GM12892 (cell line): Measurements from ENCODE around the gene ADAT3.

Experiments used
- POLR2A ChIP-seq: IDR thresholded peaks from 2 replicates; pipeline ENCODE4 v1.6.1; 2011; ENCODE audit warnings: low read depth, low read length, control low read depth
- TAF1 ChIP-seq: IDR thresholded peaks from 2 replicates; pipeline ENCODE4 v1.6.1; 2011; ENCODE audit warnings: low read depth, mild to moderate bottlenecking, control low read depth, low read length, borderline replicate concordance

DNA sequence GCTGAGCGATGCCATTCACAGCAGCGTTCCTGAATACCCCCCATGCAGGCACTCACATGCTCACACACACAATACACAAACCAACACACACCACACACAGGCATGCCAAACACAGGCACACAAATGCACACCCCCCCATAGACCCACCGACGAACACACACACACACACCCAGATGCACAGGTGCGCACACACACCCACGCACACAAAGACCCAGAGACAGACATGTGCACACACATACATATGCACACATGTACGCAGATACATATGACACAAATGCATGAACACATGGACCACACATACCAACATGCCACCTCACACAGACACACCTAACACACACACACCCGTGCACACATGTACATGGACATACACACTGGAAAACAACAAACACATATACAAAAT lies 28.7 kb downstream of the ADAT3 start:
- no peak for TF ChIP-seq POLR2A
- TF ChIP-seq TAF1 = no peak
